Endothelial cell of umbilical vein (primary cell): ENCODE measurements around the gene CBX5.

Experiments used
- EZH2 ChIP-seq: IDR thresholded peaks from 2 replicates; pipeline ENCODE4 v1.6.1; 2012; ENCODE audit warnings: borderline replicate concordance, low read depth, mild to moderate bottlenecking, moderate library complexity, low read length, inconsistent platforms; ENCODE audit not compliant: severe bottlenecking
- JUN ChIP-seq: IDR thresholded peaks from 2 replicates; pipeline ENCODE4 v1.6.1; 2011; ENCODE audit warnings: borderline replicate concordance, low read depth; ENCODE audit not compliant: insufficient read length, insufficient read depth
- MYC ChIP-seq: IDR thresholded peaks from one replicate; pipeline ENCODE4 v1.6.1; 2011; ENCODE audit warnings: mild to moderate bottlenecking, low read depth, low read length
- POLR2A ChIP-seq: IDR thresholded peaks from 2 replicates; pipeline ENCODE4 v1.6.1; 2012; ENCODE audit warnings: low read depth, mild to moderate bottlenecking, control low read depth, low read length
- POLR2AphosphoS5 ChIP-seq: IDR thresholded peaks from 2 replicates; pipeline ENCODE4 v1.6.1; 2012; ENCODE audit warnings: low read depth, mild to moderate bottlenecking, control low read depth, low read length, moderate library complexity; ENCODE audit not compliant: insufficient read depth
- TF ChIP-seq, protein P1 (sequence below), 2 donors: IDR thresholded peaks; 1 replicate in 1 of 2; 2 replicates in 1 of 2; pipeline ENCODE4 v1.5.1; 2011; ENCODE audit warnings: low read length in 2 of 2, mild to moderate bottlenecking in 2 of 2, moderate library complexity in 2 of 2, control low read depth in 1 of 2, inconsistent platforms in 1 of 2, low read depth in 1 of 2; ENCODE audit not compliant: insufficient read depth in 1 of 2; ENCODE audit errors: extremely low read depth in 1 of 2
- TF ChIP-seq, protein P2 (sequence below): IDR thresholded peaks from 2 replicates; pipeline ENCODE4 v1.6.1; 2011; ENCODE audit not compliant: insufficient read depth, insufficient read length

DNA sequence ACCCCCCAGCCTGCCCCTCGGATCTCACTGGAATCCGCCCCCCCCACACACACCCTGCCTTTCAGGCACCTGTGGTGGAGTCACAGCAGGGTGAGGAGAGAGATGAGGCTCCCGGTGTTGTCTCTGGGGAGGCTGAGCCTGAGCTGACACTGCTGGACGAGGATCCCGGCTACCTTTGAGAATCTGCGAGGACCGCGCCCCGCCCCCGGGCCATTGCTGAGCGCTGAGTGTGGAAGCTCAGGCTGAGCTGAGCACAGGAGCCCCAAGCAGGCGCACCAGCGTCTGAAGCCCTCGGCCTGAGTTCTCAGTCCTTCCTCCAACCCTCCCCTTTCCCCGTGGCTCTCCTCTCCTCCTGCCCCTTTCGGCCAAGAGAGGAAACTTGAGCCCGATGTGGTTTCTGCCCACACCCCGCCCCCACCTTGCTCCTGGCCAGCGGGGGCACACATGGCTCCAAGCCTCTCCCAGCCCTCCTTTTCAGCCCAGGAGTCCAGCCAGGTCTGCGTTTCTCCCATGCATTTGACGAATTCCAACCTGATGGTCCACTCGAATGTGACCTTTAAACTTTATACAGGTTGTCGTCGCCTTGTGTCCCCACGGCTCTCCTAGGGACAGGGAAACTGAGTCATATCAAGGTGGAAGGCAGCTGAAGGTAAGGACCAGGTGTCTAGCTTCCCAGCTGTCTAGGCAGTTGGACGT lies 21.0 kb upstream of the CBX5 start, which contains the start of gene NFE2:
- TF ChIP-seq POLR2AphosphoS5 = no peak
- TF ChIP-seq, protein P1, sequence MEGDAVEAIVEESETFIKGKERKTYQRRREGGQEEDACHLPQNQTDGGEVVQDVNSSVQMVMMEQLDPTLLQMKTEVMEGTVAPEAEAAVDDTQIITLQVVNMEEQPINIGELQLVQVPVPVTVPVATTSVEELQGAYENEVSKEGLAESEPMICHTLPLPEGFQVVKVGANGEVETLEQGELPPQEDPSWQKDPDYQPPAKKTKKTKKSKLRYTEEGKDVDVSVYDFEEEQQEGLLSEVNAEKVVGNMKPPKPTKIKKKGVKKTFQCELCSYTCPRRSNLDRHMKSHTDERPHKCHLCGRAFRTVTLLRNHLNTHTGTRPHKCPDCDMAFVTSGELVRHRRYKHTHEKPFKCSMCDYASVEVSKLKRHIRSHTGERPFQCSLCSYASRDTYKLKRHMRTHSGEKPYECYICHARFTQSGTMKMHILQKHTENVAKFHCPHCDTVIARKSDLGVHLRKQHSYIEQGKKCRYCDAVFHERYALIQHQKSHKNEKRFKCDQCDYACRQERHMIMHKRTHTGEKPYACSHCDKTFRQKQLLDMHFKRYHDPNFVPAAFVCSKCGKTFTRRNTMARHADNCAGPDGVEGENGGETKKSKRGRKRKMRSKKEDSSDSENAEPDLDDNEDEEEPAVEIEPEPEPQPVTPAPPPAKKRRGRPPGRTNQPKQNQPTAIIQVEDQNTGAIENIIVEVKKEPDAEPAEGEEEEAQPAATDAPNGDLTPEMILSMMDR (IDR thresholded peaks at IDR 0.05; ENCODE audit: extremely low read depth in 1 of 2, insufficient read depth in 1 of 2, low read depth in 1 of 2, low read length in 2 of 2) = peak in 1 of 2 donors; percentile 1
- TF ChIP-seq POLR2A = no peak
- no peak for TF ChIP-seq EZH2
- TF ChIP-seq, protein P2, sequence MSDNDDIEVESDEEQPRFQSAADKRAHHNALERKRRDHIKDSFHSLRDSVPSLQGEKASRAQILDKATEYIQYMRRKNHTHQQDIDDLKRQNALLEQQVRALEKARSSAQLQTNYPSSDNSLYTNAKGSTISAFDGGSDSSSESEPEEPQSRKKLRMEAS = no peak
- TF ChIP-seq JUN = no peak
- TF ChIP-seq MYC = no peak
